Stimulated activated CD4-positive, alpha-beta T cell treated with anti-CD3 and anti-CD28 coated beads, Interleukin-12 subunit alpha, Interleukin-12 subunit beta, amount 100 ng/mL, for 24 hours (primary cell): Measurements from ENCODE around the gene FXYD1.

Experiments used
- DNase-seq, 2 experiments: peaks; one replicate each; pipeline ENCODE4 v3.0.0-alpha.2; 2020; ENCODE audit warnings: low read depth in 2 of 2

Gene FXYD1

GRCh38 chr19:35162471-35163326, 24.1 kb downstream of the FXYD1 start:
- DNase-seq: no peak

- DNase-seq: no peak
Measured at GRCh38 chr19:35164418-35164817, 25.8 kb downstream of the FXYD1 start.

- no peak for DNase-seq
Measured at GRCh38 chr19:35165200-35166058, 26.8 kb downstream of the FXYD1 start.

- DNase-seq: no peak
Measured at GRCh38 chr19:35166100-35167063, 27.8 kb downstream of the FXYD1 start.

- no peak for DNase-seq
Measured at GRCh38 chr19:35167251-35168119, 28.9 kb downstream of the FXYD1 start.

GRCh38 chr19:35168196-35168595, 29.6 kb downstream of the FXYD1 start:
- no peak for DNase-seq

- no peak for DNase-seq
Measured at GRCh38 chr19:35169221-35169995, 30.8 kb downstream of the FXYD1 start.

GRCh38 chr19:35170359-35171061, 31.9 kb downstream of the FXYD1 start:
- no peak for DNase-seq

GRCh38 chr19:35171730-35172129, 33.1 kb downstream of the FXYD1 start:
- no peak for DNase-seq

GRCh38 chr19:35174226-35174625, 35.6 kb downstream of the FXYD1 start:
- DNase-seq: no peak

- DNase-seq: no peak
Measured at GRCh38 chr19:35176181-35176570, 37.6 kb downstream of the FXYD1 start.

- DNase-seq: no peak
Measured at GRCh38 chr19:35177377-35178274, 39.0 kb downstream of the FXYD1 start.

- DNase-seq: no peak
Measured at GRCh38 chr19:35178701-35179100, 40.1 kb downstream of the FXYD1 start.

GRCh38 chr19:35179830-35180229, 41.2 kb downstream of the FXYD1 start:
- DNase-seq: no peak

- no peak for DNase-seq
Measured at GRCh38 chr19:35181387-35181786, 42.8 kb downstream of the FXYD1 start.

GRCh38 chr19:35184267-35184666, 45.6 kb downstream of the FXYD1 start:
- DNase-seq: no peak

- DNase-seq: no peak
Measured at GRCh38 chr19:35184884-35185283, 46.3 kb downstream of the FXYD1 start.
